Thyroid gland (tissue), 4 donors: ENCODE results near the gene CCNE1. TPM values are rescaled to one million over a fixed set of nuclear protein-coding genes. Genes with fewer than 3 reads are reported as not detected.
A peak's percentile ranks its signal among the peaks of the same experiment; 100 is the strongest.

ENCODE experiments used
- DNase-seq, 2 donors: peaks; one replicate each; pipeline ENCODE4 v3.0.0-alpha.2; 2019
- H3K27ac ChIP-seq, 3 donors: fragments of 200-600 bp; sonication (generic); 1 replicate in 2 of 3; 2 replicates in 1 of 3; pipeline ENCODE4 v1.5.1; 2016 to 2019; ENCODE audit warnings: mild to moderate bottlenecking in 1 of 3, moderate library complexity in 1 of 3
- H3K27me3 ChIP-seq: fragments of 200-600 bp; sonication (generic); one replicate; pipeline ENCODE4 v1.5.1; 2019
- H3K36me3 ChIP-seq, 2 donors: fragments of 200-600 bp; sonication (generic); one replicate each; pipeline ENCODE4 v1.5.1; 2016 to 2019
- H3K4me1 ChIP-seq, 2 donors: fragments of 200-600 bp; sonication (generic); one replicate each; pipeline ENCODE4 v1.5.1; 2017 to 2019
- H3K4me3 ChIP-seq, 3 donors: fragments of 200-600 bp; sonication (generic); replicated peaks in 1 of 3; 1 replicate in 2 of 3; 2 replicates in 1 of 3; pipeline ENCODE4 v1.5.1; 2016; ENCODE audit warnings: mild to moderate bottlenecking in 1 of 3
- H3K9me3 ChIP-seq: fragments of 200-600 bp; sonication (generic); one replicate; pipeline ENCODE4 v1.5.1; 2017
- CTCF ChIP-seq, 6 experiments: fragments of 200-600 bp in 3 of 6; fragments of 450-650 bp in 3 of 6; sonication (generic) in 3 of 6; IDR thresholded peaks; one replicate each; pipeline ENCODE4 v1.5.1; 2016 to 2019; ENCODE audit warnings: antibody characterized with exemption in 6 of 6, mild to moderate bottlenecking in 2 of 6, inconsistent platforms in 1 of 6, moderate library complexity in 1 of 6
- POLR2A ChIP-seq, 2 donors: fragments of 450-650 bp; IDR thresholded peaks; one replicate each; pipeline ENCODE4 v1.6.1; 2017; ENCODE audit warnings: antibody characterized with exemption in 2 of 2, mild to moderate bottlenecking in 2 of 2, moderate library complexity in 1 of 2
- WGBS, 2 donors: methylation state at CpG; one replicate each; pipeline ENCODE4 v1.1.5; 2017; 5-methylcytosine and 5-hydroxymethylcytosine counted together
- intact Hi-C: fragments of 100-400 bp; cut with DNase I; formaldehyde crosslinking; loops from one replicate; pipeline ENCODE4 v1.15.1; 2023
- total RNA-seq, 4 donors: library from RNA; depleted of rRNA; stranded (reverse); fragments of >200 nt; gene quantifications; one replicate each; pipeline ENCODE4 v1.2.3, GENCODE V29; 2016

CCNE1 gene
- total RNA-seq, 4 donors from 2014 or later: 1.2 to 5.3 (median 3.0) TPM

GRCh38 chr19:29804493-29804892 lies 7.3 kb upstream of the CCNE1 start:
- WGBS, 2 donors: 60 to 81% methylated on average over 3 of the region's 3 CpGs
- Histone ChIP-seq H3K27me3 (no peaks in the 10 kb centered on the region), H3K4me1 (peaks cover 0 to 4% of the 10 kb centered on the region in 2 donors), H3K36me3 (no peaks in the 10 kb centered on the region), H3K27ac (no peak overlapping the region), H3K9me3 (no peaks in the 10 kb centered on the region), H3K4me3 (no peak overlapping the region)
- intact Hi-C loops: no loop called here
- TF ChIP-seq CTCF (IDR thresholded peaks at IDR 0.05) (no peak), POLR2A (IDR thresholded peaks at IDR 0.05) (no peak)
- no peak for DNase-seq

GRCh38 chr19:29805031-29805965 lies 6.5 kb upstream of the CCNE1 start:
- Histone ChIP-seq H3K36me3 (no peaks in the 10 kb centered on the region), H3K4me3 (no peak overlapping the region), H3K27ac (no peak overlapping the region), H3K9me3 (no peaks in the 10 kb centered on the region), H3K27me3 (no peaks in the 10 kb centered on the region), H3K4me1 (peaks cover 0 to 4% of the 10 kb centered on the region in 2 donors)
- intact Hi-C loops: loop anchor here (5.0 kb wide), 1 partner anchor 37 kb away; no protein-coding TSS in a partner anchor
- TF ChIP-seq POLR2A (IDR thresholded peaks at IDR 0.05) (no peak), CTCF (IDR thresholded peaks at IDR 0.05) (no peak)
- 59 to 63% methylated on average over 18 of the region's 18 CpGs for WGBS, 2 donors
- DNase-seq: no peak

- intact Hi-C loops: loop anchor here (5.0 kb wide), 1 partner anchor 36 kb away; no protein-coding TSS in a partner anchor
- no peaks in the 10 kb centered on the region for H3K36me3 ChIP-seq
- no peak overlapping the region for H3K27ac ChIP-seq
- TF ChIP-seq POLR2A (IDR thresholded peaks at IDR 0.05) (no peak), CTCF (IDR thresholded peaks at IDR 0.05) (no peak)
- H3K9me3 ChIP-seq: no peaks in the 10 kb centered on the region
- DNase-seq: peak in 1 of 2 donors; percentile 8
- H3K4me3 ChIP-seq: no peak overlapping the region
- H3K4me1 ChIP-seq: peaks cover 0 to 9% of the 10 kb centered on the region in 2 donors
- no peaks in the 10 kb centered on the region for H3K27me3 ChIP-seq
- WGBS, 2 donors: 74 to 78% methylated on average over 10 of the region's 10 CpGs
These were observed 5.5 kb upstream of the CCNE1 start for GRCh38 chr19:29806098-29806866.

GRCh38 chr19:29807178-29807577 lies 4.6 kb upstream of the CCNE1 start:
- TF ChIP-seq CTCF (IDR thresholded peaks at IDR 0.05): no peak
- no peak for TF ChIP-seq POLR2A (IDR thresholded peaks at IDR 0.05)
- whole genome bisulfite sequencing, 2 donors: 82 to 100% methylated on average over 1 to 5 of the region's 6 CpGs
- Histone ChIP-seq H3K4me1 (peaks cover 0 to 9% of the 10 kb centered on the region in 2 donors), H3K9me3 (no peaks in the 10 kb centered on the region), H3K27me3 (no peaks in the 10 kb centered on the region), H3K36me3 (no peaks in the 10 kb centered on the region), H3K27ac (no peak overlapping the region), H3K4me3 (no peak overlapping the region)
- no peak for DNase-seq
- intact Hi-C loops: loop anchor here (5.0 kb wide), 1 partner anchor 35 kb away; no protein-coding TSS in a partner anchor
